ENCODE data around the gene FDPS.
"Not testable (repeated sequence)": the region's sequence is repeated elsewhere in the genome, so short reads cannot be mapped to it uniquely, and the experiment has no call there.

Gene FDPS

DNA sequence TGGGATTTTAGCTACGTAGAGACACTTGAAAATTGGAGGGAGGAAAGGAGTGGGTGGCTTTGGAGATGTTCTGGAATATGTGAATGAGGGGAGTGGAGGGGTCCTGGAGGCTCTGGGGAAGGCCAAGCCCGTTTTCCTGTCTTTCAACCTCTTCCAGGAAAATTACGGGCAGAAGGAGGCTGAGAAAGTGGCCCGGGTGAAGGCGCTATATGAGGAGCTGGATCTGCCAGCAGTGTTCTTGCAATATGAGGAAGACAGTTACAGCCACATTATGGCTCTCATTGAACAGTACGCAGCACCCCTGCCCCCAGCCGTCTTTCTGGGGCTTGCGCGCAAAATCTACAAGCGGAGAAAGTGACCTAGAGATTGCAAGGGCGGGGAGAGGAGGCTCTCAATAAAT is 11.6 kb downstream of the FDPS start:
- no peak for DNase-seq (ENCODE audit: low read depth in 2 of 2)

DNA sequence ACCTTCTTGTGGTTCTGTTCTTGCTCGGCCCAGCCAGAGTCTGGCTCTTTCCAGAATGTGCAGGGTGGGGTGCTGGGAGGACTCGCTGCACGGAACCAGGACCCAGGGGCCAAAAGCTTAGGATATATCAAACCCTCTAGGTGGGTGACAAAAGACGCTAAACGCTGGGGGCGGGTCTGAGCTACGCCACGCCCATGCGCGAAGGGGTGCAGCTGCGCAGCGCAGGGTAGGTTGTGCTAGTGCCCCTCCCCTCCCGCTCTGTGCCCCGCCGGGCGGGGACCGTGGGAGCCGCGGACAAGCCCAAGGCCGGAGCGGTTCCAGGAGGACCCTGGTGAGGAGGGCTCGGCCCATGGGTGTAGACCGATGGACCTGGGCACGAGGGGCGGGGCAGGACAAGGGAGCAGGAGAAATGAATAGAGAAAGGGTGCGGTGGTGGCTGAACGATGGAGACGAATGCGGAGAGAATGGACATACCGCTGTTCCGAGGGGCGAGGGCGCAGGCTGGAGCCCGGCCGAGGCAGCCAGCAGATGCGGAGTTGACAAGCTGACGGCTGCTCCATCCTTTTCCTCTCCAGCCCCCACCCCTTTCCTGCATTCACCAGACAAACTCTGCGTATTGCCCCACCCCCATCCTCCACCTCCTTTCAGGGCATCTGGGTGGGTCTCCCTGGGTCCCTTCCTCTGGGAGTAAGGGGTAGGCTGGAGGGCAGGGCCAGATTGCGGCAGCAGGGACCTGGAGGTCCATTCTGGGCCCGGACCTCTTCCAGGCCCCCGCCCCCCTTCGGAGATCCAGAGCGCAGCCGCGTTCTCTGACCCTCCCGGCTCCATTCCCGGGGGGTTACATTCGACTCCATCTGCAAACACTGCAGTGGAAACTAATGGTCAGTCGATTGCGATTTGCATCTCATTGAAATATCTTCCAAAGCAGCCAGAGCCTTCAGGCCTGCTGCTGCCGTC is 12.3 kb downstream of the FDPS start, which contains the start of gene RUSC1:
Gene RUSC1 (plus strand): TSS at position 234 of the 957 bp plus-strand sequence. CDS start 880 bp downstream, outside the sequence.
- peak; percentile 52 to 66 for DNase-seq (ENCODE audit: low read depth in 2 of 2)

DNA sequence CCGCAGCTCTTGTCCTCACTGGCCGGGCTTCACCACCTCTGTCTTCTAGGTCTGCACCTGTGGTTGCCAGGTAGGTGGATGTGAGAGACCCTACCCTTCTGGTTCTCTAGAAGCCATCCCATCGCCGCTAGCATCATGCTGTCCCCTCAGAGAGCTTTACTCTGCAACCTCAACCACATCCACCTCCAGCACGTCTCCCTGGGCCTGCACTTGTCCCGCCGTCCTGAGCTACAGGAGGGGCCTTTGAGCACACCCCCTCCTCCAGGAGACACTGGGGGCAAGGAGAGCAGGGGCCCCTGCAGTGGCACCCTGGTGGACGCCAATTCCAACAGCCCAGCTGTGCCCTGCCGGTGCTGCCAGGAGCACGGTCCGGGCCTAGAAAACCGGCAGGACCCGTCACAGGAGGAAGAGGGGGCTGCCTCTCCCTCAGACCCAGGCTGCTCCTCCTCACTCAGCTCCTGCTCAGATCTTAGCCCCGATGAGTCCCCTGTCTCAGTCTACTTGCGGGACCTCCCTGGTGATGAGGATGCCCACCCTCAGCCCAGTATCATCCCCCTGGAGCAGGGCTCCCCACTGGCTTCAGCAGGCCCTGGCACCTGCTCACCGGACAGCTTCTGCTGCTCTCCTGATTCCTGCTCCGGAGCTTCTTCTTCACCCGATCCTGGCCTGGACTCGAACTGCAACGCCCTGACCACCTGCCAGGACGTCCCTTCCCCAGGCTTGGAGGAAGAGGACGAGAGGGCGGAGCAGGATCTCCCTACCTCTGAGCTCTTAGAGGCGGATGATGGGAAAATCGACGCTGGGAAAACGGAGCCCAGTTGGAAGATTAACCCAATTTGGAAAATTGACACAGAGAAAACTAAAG is 13.2 kb downstream of the FDPS start:
- no peak for DNase-seq (ENCODE audit: low read depth in 2 of 2)

DNA sequence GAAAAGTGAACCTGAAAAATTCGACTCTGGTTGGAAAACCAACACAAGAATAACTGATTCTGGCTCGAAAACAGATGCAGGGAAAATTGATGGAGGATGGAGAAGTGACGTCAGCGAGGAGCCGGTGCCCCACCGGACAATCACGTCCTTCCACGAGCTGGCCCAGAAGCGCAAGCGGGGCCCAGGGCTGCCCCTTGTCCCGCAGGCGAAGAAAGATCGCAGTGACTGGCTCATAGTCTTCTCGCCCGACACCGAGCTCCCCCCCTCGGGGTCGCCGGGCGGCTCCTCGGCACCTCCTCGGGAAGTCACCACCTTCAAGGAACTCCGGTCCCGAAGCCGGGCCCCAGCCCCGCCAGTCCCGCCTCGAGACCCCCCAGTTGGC is 13.9 kb downstream of the FDPS start:
- no peak for DNase-seq (ENCODE audit: low read depth in 2 of 2)

DNA sequence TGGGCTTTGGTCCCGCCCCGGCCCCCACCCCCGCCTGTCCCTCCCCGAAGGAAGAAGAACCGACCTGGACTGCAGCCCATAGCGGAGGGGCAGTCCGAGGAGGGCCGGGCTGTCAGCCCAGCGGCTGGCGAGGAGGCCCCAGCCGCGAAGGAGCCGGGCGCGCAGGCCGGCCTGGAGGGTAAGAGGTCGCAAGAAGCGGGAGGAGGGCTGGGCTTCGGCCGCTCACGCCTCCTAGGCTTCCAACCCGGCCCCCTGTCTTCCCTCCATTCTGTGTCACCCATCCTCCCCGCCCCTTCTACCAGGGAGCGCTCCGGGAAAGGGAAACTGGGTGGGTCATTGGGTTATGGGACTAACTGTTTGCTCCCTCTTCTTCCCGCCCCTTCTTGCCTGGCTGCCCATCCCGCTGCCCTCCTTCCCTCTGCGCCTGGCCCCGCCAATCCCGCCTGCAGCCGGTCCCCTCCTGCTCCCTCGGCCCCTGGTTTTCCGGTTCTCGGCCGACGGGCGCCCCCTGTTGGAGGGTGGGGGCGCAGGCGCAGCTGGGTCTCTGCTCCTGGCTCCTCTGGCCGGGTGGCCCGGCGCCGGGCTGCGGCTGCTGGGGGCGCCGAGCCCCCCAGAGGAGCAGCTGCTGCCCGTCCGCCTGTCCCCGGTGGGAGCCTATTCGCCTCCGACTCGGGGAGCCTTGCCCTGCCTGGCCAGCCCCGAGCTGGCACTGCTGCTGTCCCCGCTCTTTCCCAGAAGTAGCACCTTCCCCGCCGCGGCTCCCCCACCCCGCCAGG is 14.5 kb downstream of the FDPS start:
- DNase-seq (ENCODE audit: low read depth in 2 of 2) = peak; percentile 60 to 73

DNA sequence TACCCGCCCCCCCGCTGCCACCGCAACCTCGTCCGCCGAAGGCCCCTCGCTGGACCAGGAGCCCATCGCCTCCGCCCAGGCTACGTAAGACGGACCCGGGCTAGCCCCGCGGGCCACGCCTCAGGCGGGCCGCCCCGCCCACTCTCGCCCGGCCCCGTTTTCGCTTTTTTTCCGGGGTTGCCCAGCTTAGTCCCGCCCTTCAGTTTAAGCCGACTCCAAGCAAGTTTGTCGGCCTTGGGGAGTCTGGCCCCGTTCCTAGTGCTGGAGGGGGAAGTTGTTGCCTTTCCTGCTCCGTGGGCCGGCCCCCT is 15.0 kb downstream of the FDPS start:
- DNase-seq (ENCODE audit: low read depth in 2 of 2) = peak; percentile 57 to 72

DNA sequence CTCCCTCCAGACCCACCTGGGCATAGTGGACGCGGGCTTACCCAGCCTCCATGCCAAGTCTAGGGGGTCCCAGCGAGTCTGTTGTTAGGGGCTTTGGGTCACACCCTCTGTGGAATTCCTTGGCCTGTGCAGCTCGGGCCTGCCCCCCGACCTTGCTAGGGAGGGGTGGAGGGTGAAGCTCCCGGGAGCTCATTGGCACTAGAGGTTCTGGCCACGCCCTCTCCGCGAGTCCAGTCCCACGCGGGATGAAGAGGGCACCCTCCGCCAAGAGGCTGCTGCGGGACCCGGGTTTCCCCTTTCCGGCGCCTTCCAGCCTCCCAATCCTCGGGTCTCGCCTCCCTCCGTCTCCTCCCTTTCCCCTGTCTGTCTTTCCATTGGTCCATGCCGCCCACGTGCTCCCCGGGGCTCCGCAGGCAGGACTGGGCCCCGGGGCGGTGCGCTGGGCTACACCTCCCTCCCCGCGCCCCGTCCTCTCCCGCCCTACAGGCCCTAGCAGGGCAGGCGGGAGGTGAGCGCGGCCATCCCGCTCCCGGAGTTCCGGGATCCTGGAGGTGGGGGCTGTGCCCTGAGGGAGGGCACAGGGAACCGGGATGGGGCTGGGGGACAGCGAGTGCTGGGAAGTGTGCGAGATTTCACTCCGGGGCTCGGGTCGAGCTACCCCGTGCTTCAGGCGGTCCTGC is 15.5 kb downstream of the FDPS start:
- peak; percentile 64 to 81 for DNase-seq (ENCODE audit: low read depth in 2 of 2)

DNA sequence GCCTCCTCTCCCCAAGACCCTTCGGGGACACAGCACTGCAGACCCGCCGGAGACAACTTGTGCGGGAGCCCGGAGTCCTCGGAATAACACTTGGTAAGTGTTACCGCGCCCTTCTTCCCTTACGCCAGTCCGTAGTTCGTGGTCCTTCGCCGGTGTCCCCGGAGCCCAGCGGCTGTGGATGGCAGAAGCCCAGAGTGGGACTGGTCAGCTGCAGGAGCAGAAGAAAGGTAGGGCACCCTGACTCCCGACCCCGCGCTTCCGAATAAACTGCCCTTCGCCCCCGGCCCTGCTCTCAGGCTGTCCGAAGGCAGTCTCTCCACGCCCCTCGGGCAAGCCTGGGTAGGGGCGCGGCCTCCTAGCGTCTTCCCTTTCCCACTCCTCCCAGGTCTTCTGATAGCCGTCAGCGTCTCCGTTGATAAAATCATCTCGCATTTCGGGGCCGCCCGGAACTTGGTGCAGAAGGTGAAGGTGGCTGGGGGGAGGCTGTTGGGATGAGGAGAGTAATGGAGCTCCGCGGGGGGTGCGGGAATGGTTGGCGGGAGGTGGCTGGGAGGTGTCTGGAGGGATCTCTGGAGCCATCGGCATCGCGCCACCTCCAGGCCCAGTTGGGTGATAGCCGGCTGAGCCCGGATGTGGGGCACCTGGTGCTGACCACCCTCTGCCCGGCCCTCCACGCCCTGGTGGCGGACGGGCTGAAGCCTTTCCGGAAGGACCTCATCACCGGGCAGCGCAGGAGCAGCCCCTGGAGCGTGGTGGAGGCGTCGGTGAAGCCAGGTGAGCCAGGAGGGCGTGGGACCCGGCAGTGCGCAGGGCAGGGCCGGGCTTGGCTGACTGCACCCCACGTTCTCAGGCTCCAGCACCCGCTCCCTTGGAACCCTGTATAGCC is 16.3 kb downstream of the FDPS start:
- no peak for DNase-seq (ENCODE audit: low read depth in 2 of 2)

DNA sequence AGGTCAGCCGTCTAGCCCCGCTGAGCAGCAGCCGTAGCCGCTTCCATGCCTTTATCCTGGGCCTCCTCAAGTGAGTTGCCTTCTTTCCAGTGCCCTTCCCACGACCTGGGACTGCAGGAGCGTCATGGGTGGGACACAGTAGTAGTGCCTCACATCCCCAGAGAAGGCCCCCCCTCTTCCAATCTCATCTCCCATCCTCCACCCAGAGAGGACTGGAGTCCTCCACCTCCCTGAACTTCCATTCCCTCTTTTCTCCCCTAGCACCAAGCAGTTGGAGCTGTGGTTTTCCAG is 16.9 kb downstream of the FDPS start:
- DNase-seq (ENCODE audit: low read depth in 2 of 2) = no peak

DNA sequence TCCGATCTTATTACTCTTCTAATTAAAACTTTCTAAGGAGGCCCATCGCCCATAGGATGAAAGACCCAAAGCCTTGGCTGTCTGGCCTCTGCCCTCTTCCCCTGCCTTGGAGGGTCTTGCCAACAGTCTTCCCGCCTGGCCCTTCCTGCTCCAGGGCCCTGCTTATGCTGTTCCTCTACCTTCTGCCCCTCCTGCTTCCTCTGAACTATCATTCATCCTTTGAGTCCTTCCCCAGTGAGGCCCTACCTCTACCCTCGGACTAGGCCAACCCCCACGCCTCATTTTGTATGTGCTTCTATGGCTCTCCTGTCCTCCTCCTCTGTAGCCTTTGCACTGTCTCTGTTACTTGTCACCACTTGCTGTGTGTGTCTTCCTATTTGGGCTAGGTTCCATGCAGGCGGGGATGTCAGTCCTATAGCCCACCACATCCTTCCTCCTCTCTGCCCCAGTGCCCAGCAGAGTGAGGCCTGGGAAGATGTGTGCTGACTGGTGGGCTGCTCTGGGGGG is 17.4 kb downstream of the FDPS start:
- DNase-seq (ENCODE audit: low read depth in 2 of 2) = no peak

DNA sequence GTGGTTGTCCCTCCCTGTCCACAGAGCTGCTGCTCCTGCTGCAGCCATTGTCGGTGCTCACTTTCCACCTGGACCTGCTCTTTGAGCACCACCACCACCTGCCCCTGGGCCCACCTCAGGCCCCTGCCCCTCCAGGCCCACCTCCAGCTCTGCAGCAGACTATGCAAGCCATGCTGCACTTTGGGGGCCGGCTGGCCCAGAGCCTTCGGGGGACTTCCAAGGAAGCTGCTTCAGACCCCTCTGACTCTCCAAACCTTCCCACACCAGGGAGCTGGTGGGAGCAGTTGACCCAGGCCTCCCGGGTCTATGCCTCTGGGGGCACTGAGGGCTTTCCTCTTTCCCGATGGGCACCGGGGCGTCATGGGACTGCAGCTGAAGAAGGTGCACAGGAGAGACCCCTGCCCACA is 18.0 kb downstream of the FDPS start:
- DNase-seq (ENCODE audit: low read depth in 2 of 2) = no peak

DNA sequence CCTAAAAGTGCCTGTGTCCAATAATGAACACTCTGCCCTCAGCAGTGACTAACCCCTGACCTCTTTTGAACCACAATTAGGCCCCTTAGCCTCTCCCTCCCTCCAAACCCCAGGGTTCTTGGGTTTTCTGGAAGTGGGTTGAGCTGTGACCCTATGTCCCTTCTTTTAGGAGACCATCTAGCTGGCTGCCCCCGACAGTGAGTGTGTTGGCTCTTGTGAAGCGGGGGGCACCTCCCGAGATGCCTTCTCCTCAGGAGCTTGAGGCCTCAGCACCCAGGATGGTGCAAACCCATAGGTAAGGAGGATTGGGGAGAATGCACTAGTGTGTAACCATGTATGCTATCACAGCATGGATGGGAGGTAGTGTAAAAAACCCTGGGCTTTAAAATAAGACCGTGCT is 19.3 kb downstream of the FDPS start:
- DNase-seq (ENCODE audit: low read depth in 2 of 2) = no peak

DNA sequence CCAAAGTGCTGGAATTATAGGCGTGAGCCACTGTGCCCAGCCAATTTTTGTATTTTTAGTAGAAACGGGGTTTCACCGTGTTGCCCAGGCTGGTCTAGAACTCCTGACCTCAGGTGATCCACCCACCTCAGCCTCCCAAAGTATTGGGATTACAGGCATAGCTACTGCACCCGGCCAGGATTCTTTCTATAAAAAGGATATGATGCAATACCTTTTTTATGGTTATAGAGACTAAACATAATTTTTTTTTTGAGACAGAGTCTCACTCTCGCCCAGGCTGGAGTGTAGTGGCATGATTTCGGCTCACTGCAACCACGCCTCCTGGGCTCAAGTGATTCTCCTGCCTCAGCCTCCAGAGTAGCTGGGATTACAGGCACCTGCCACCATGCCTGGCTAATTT is 20.2 kb downstream of the FDPS start:
- not testable (repeated sequence) for DNase-seq (ENCODE audit: low read depth in 2 of 2)

DNA sequence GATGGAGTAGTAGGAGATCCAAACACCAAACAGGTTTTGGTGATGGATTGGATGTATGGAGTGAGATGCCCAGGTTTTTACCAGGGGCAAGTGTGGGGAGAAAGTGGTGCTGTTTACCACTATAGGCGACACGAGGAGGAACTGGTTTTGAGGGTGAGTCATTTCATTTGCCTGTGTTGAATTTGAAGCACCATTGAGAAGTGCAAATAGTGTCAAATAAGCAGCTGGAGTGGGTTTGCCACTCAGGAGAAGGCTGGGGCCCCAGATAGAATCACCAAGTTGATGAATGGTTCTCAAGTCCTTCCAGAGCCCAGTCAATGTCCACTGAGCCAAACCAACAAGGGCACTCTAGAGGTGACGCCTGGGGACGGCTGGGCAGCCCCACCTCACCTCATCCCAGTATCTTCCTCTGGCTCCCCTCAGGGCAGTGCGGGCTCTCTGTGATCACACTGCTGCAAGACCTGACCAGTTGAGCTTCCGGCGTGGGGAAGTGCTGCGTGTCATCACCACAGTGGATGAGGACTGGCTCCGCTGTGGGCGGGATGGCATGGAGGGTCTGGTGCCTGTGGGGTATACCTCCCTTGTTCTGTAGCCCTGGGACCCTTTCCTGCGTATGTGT is 21.4 kb downstream of the FDPS start:
- DNase-seq (ENCODE audit: low read depth in 2 of 2) = no peak

DNA sequence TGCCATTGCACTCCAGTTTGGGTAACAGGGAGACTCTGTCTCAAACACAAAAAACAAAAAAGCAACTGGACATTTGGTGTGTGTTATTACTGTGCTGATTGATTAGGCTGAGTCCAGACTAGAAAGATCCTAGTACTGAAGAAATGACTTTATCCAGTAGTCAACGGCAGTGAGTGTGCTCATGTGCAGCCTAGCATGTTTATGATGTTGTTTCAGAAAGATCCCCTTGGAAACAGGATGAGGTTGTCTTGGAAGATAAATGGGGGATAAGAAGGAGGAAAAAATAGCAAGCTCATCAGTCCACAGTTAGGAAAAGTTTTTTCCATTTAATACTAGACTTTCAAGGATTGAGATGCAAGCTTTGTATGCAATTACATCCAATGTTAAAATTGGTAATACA is 26.3 kb downstream of the FDPS start:
- DNase-seq (ENCODE audit: low read depth in 2 of 2) = no peak

DNA sequence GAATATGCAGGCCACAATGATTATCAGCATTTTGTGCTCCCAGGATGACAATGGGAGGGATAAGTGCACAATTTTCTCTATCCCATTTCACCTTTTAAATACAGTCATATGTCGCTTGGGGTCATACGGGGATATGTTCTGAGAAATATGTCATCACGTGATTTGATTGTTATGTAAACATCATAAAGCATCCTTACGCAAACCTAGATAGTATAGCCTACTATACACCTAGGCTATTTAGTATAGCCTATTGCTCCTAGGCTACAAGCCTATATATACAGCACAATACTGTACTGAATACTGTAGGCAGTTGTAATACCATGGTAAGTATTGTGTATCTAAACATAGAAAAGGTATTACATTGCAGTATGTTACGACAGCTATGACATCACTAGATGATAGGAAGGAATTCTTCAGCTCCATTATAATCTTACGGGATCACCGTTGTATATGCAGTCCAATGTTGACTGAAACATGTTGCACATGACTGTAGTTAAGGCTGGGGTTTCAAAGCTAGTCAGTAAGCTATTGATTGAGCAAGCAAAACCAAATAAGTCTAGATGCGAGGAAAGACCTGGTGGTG is 30.9 kb downstream of the FDPS start:
- DNase-seq (ENCODE audit: low read depth in 2 of 2) = no peak

DNA sequence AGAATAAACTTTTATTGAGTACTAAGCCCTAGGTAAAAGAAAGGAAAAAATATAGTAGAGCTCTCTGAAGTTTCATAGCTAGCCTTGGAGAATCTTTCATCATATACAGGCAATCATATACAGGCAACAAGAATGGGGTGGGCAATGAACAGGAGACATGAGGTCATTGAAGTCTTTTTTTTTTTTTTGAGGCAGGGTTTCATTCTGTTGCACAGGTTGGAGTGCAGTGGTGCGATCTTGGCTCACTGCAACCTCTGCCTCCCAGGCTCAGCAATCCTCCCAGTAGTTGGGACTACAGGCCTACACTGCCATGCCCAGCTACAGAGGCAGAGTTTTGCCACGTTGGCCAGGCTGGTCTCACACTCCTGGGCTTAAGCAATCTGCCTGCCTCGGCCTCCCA is 34.2 kb downstream of the FDPS start:
- DNase-seq (ENCODE audit: low read depth in 2 of 2) = no peak

DNA sequence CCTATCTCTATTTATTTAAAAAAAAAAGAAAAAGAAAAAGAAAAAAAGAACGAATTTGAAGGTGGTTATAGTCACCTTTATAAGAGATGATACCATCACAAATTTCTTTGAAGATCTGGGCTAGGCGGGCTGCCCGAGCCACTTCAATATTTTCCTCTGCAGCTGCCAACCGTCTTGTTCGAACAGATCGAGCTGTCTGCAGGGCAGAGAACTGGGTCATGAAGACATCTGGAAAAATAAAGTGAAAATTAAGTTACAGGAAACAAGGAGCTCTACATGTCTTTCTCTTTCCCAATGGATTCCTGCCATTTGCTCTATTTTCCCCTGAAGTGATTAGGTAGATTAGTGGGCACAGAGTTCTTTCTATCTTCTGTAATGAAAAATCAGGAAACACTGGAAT is 44.0 kb downstream of the FDPS start:
- DNase-seq (ENCODE audit: low read depth in 2 of 2) = no peak

DNA sequence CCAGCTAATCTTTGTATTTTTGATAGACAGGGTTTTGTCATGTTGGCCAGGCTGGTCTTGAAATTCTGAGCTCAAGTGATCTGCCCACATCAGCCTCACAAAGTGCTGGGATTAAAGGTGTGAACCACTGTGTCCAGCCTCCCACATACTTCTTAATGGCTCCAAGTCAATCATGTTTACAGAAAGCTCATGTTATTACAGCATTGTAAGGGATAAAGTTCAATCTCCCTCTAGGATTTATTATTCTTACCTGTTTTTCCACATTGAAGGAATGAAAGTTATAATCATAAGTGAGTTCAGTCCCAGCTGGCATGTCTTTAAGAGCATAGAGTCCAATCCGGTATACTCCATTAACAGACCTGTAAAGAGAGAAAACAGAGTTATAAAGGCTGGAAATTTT is 51.4 kb downstream of the FDPS start:
- no peak for DNase-seq (ENCODE audit: low read depth in 2 of 2)

Data from stimulated activated CD8-positive, alpha-beta memory T cell treated with anti-CD3 and anti-CD28 coated beads, Interleukin-7, amount 100 ng/mL, for 4 hours (primary cell).